Astrocyte of the spinal cord (primary cell): Measurements from ENCODE around the gene CASR.

Experiments
- DNase-seq: peaks from one replicate; pipeline ENCODE4 v3.0.0; 2011; ENCODE audit warnings: low read depth, low spot score
- H3K4me3 ChIP-seq: 2 replicates; pipeline ENCODE4 v1.5.1; 2011; ENCODE audit warnings: low read depth, mild to moderate bottlenecking, low read length, moderate library complexity
- in situ Hi-C: cut with HindIII; loops from 2 replicates; pipeline ENCODE4 v1.10.0; 2017; ENCODE audit warnings: low sequenced_read_pairs
- TF ChIP-seq, protein P1 (sequence below): IDR thresholded peaks from 2 replicates; pipeline ENCODE4 v1.5.1; 2012; ENCODE audit warnings: low read depth, mild to moderate bottlenecking, low read length, inconsistent platforms

CASR gene

DNA sequence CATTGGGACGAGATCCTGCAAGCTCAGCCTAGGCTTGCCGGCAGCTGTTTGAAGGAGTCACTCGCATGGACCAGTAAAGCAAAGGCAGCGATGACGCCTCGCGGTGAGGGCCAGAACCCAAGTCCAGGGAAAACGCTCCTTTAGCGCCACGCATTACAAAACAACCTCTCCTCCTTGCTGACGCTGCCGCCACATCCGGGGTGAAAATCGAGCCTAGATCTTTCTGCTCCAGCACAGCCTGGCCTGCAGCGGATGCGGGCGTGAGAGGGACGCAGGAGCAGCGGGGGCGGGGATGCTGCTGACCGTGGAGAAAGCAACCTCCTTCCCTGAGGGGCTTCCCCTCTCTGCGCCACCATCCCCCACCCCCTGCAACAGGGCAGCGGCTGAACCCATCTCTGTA, 46.7 kb downstream of the CASR start:
- DNase-seq = no peak
- H3K4me3 ChIP-seq = no peak overlapping the region
- TF ChIP-seq, protein P1, sequence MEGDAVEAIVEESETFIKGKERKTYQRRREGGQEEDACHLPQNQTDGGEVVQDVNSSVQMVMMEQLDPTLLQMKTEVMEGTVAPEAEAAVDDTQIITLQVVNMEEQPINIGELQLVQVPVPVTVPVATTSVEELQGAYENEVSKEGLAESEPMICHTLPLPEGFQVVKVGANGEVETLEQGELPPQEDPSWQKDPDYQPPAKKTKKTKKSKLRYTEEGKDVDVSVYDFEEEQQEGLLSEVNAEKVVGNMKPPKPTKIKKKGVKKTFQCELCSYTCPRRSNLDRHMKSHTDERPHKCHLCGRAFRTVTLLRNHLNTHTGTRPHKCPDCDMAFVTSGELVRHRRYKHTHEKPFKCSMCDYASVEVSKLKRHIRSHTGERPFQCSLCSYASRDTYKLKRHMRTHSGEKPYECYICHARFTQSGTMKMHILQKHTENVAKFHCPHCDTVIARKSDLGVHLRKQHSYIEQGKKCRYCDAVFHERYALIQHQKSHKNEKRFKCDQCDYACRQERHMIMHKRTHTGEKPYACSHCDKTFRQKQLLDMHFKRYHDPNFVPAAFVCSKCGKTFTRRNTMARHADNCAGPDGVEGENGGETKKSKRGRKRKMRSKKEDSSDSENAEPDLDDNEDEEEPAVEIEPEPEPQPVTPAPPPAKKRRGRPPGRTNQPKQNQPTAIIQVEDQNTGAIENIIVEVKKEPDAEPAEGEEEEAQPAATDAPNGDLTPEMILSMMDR = no peak
- in situ Hi-C loops = no loop called here

DNA sequence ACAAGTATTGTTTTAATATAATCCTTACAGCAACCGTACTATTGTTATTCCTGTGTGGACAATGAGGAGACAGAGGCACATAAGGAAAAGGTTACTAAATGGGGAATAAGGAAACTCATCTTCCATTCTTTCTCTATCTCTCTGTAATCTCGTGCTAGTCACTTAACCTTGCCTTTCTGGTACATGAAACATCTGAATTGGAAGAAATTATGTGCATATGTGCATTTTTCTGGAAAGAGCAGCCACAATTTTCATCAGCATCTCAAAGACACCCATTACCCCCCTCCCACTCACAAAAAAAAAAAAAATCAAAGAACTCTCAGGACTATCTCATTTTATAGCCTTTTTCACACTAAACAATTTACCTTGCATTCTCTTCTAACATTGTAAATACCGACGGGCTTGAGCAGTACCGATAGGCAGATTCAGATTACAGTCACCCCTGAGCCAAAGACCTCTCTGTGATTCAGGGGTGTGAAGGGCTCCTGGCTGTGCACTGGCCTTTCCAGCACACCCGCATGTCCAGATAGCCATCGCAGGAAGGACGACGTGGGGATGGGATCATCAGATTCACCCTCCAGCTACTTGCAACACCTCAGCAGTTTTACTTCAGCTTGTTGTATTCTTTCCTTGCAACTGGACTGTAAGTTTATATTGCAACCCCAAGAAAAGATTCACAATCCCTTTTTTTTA, 48.1 kb downstream of the CASR start:
- in situ Hi-C loops = no loop called here
- H3K4me3 ChIP-seq = no peak overlapping the region
- no peak for DNase-seq
- TF ChIP-seq, protein P1 = no peak

DNA sequence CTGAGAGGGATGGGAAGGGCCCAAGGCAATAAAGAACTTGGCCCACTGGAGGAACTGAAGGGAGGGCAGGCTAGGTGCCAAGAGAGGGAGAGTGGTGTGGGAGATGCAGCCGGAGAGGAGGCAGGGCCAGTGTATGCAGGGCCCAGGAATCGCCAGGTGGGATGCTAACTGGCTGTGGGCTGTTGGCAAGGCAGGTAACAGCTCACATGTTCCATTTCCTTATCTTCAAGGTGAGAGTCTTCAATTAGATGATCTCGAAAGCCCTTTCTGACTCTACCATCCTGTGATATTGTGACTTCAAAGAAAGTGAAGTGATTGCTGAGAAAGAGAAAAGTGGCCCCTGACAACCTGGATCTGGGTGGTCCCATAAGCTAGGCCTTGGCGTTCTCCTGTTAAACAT, 49.0 kb downstream of the CASR start:
- TF ChIP-seq, protein P1 = no peak
- no peak overlapping the region for H3K4me3 ChIP-seq
- no peak for DNase-seq
- in situ Hi-C loops = no loop called here

DNA sequence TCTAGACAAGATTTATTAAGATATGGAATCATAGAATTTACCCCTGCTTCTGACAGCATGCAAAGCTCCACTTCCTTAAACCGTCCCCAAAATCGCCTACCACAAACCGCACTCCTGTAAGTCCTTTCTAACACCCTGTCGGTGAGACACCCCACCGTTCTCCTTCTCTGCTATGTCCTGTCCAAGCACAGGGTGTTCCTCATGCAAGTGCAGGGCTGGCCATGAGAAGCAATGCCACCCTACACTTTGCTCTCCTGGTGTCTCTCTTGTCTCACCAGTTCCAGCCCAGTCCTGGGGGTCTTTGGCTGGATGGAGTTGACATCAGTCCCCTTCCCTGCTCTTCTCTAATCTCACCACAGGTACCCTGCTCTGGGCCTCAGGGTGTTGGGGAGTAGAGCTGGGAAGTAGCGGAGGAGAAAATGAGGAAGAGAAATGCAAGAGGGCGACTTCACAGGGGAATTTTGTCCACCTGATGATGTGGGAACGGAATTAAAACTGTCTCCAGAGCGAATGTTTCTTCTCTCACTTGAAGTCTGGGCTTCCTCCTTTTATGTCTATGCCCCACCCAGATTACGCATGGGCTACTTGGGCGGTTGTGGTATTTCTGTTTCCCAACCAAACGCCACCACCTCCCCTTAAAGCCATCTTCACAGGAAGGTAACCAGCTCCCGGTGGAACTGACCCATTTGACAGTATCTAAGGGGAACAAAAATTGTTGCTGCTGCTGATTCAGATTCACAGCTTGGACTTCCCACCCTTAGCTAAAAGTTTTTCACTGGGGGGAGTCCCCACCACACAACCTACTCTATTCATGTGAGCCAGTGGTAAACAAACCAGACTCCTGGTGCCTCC, 49.9 kb downstream of the CASR start:
- in situ Hi-C loops = no loop called here
- TF ChIP-seq, protein P1 = no peak
- H3K4me3 ChIP-seq = no peak overlapping the region
- no peak for DNase-seq

DNA sequence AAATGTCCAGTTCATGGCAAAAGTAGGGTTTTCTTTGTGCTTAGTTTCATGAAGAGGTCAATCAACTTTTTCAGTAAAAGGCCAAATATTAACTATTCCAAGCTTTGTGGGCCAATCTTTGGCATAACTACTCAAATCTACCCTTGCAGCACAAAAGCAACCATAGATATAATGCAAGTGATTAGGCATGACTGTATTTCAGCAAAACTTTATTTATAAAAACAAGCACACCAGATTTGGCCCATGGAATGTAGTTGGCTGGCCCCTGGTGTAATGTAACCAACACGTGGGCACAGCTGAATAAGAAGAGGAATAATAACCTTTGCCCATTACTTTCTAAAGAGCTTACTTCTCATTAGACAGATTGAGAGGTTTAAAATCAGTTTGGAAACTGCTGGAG, 50.6 kb downstream of the CASR start:
- in situ Hi-C loops = no loop called here
- no peak for DNase-seq
- no peak overlapping the region for H3K4me3 ChIP-seq

DNA sequence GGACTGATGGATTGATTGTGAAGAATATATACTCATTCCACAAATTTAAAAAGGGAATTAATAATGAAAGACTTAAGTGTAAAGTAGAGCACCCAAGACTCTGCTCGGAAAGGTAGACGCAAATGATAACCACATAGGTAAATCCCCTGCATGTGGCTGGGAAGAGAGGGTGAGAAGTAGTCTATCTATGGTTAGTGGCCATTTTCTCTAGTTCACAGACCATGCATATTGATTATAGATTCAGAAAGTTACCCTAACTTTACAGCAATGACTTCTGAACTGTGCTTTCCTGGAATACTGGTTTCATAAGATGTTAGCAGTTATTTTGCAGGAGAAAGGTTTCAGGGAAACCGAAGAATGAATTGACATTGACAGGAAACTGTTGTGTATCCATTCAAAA, 51.7 kb downstream of the CASR start:
- in situ Hi-C loops = no loop called here
- TF ChIP-seq, protein P1 = no peak
- no peak for DNase-seq
- no peak overlapping the region for H3K4me3 ChIP-seq

More for the DNA sequence above, 50.6 kb downstream of the CASR start:
- TF ChIP-seq, protein P1 = no peak
